B cell (primary cell): ENCODE results near the gene TF. TPM values are rescaled to one million over a fixed set of nuclear protein-coding genes. Genes with fewer than 3 reads are reported as not detected.

Experiments
- ATAC-seq: fragments of 200-7000 bp; cut with Tn5 transposase; one replicate; pipeline ENCODE4 v1.10.0; 2021; ENCODE audit warnings: low read depth, mild to moderate bottlenecking, moderate number of reproducible peaks, moderate library complexity
- CTCF ChIA-PET: fragments of 350-600 bp; sonication (Branson Sonifier 250); formaldehyde crosslinking; loops from one replicate; lab custom pipeline; 2021; ENCODE audit warnings: antibody characterized with exemption, inconsistent platforms; lab: Charles Lee
- POLR2A ChIA-PET: fragments of 350-600 bp; sonication (Branson Sonifier 250); formaldehyde crosslinking; loops from one replicate; lab custom pipeline; 2021; ENCODE audit warnings: antibody characterized with exemption; lab: Charles Lee
- DNase-seq: peaks from one replicate; pipeline ENCODE4 v3.0.0; 2013
- H2AFZ ChIP-seq: 2 replicates; pipeline ENCODE4 v1.6.1; 2012; ENCODE audit warnings: mild to moderate bottlenecking, low read depth, low read length; ENCODE audit not compliant: insufficient read depth, poor library complexity, severe bottlenecking
- H3K27ac ChIP-seq, 2 donors: 1 replicate in 1 of 2; 2 replicates in 1 of 2; pipeline ENCODE4 v1.5.1; 2012 to 2013; ENCODE audit warnings: low read length in 2 of 2, mild to moderate bottlenecking in 2 of 2, moderate library complexity in 1 of 2
- H3K27me3 ChIP-seq, 4 experiments: fragments of 200-600 bp in 1 of 4; sonication (generic) in 1 of 4; replicated peaks in 1 of 4; 1 replicate in 2 of 4; 2 replicates in 2 of 4; pipeline versions ENCODE4 v1.6.1 to v1.7.0; 2013 to 2016; ENCODE audit warnings: low read length in 3 of 4, mild to moderate bottlenecking in 2 of 4, mixed read lengths in 1 of 4, moderate library complexity in 1 of 4; ENCODE audit not compliant: insufficient read depth in 4 of 4, control insufficient read depth in 3 of 4; ENCODE audit errors: control extremely low read depth in 1 of 4
- H3K36me3 ChIP-seq, 2 experiments: replicated peaks in 1 of 2; 1 replicate in 1 of 2; 2 replicates in 1 of 2; pipeline versions ENCODE4 v1.6.1 to v1.7.1; 2013; ENCODE audit warnings: low read length in 1 of 2; ENCODE audit not compliant: insufficient read depth in 2 of 2, control insufficient read depth in 1 of 2; ENCODE audit errors: control extremely low read depth in 1 of 2, extremely low read depth in 1 of 2
- H3K4me1 ChIP-seq, 2 donors: fragments of 200-600 bp in 1 of 2; sonication (generic) in 1 of 2; 1 replicate in 1 of 2; 2 replicates in 1 of 2; pipeline versions ENCODE4 v1.5.1 to v1.6.1; 2013 to 2017; ENCODE audit warnings: low read length in 2 of 2; ENCODE audit not compliant: control insufficient read depth in 2 of 2, insufficient read depth in 2 of 2
- H3K4me2 ChIP-seq: replicated peaks from 2 replicates; pipeline ENCODE3; 2012; ENCODE audit warnings: mild to moderate bottlenecking, low read depth, low read length; ENCODE audit not compliant: poor library complexity, severe bottlenecking
- H3K4me3 ChIP-seq, 5 experiments: fragments of 200-600 bp in 1 of 5; sonication (generic) in 1 of 5; 1 replicate in 3 of 5; 2 replicates in 2 of 5; pipeline versions ENCODE4 v1.5.1 to v1.7.0; 2011 to 2016; ENCODE audit warnings: low read length in 4 of 5, mild to moderate bottlenecking in 4 of 5, low read depth in 2 of 5, control low read depth in 1 of 5, moderate library complexity in 1 of 5; ENCODE audit not compliant: insufficient read depth in 1 of 5; ENCODE audit errors: control extremely low read depth in 1 of 5, extremely low read depth in 1 of 5
- H3K79me2 ChIP-seq: fragments of 200-600 bp; sonication (generic); one replicate; pipeline ENCODE4 v1.6.0; 2016; ENCODE audit warnings: low read length; ENCODE audit not compliant: control insufficient read depth, insufficient read depth
- H3K9ac ChIP-seq: fragments of 200-600 bp; sonication (generic); 2 replicates; pipeline ENCODE4 v1.6.1; 2017; ENCODE audit warnings: mild to moderate bottlenecking, low read length, moderate library complexity
- H3K9me3 ChIP-seq, 3 donors: one replicate each; pipeline versions ENCODE4 v1.6.1 to v1.7.1; 2013; ENCODE audit warnings: low read length in 2 of 3; ENCODE audit not compliant: control insufficient read depth in 2 of 3, insufficient read depth in 1 of 3; ENCODE audit errors: control extremely low read depth in 1 of 3
- H4K20me1 ChIP-seq: 2 replicates; pipeline ENCODE4 v1.6.0; 2012; ENCODE audit warnings: mild to moderate bottlenecking, low read length; ENCODE audit not compliant: insufficient read depth, control insufficient read depth, poor library complexity, severe bottlenecking
- H3K27ac Mint-ChIP-seq: one replicate; pipeline ENCODE4 v1.8.0; 2021; ENCODE audit warnings: mixed read lengths
- H3K27me3 Mint-ChIP-seq: one replicate; pipeline ENCODE4 v1.8.0; 2021; ENCODE audit warnings: mixed read lengths
- H3K4me1 Mint-ChIP-seq: one replicate; pipeline ENCODE4 v1.8.0; 2021; ENCODE audit warnings: mixed read lengths
- H3K4me3 Mint-ChIP-seq: one replicate; pipeline ENCODE4 v1.8.0; 2021; ENCODE audit warnings: mixed read lengths
- H3K9me3 Mint-ChIP-seq: one replicate; pipeline ENCODE4 v1.8.0; 2022; ENCODE audit warnings: mixed read lengths; ENCODE audit not compliant: insufficient read depth
- EZH2 ChIP-seq: IDR thresholded peaks from 2 replicates; pipeline ENCODE4 v1.6.1; 2012; ENCODE audit warnings: borderline replicate concordance, low read depth, mild to moderate bottlenecking, moderate library complexity, low read length; ENCODE audit not compliant: insufficient read depth, poor library complexity, severe bottlenecking
- WGBS: methylation state at CpG from one replicate; pipeline ENCODE4 v1.1.5; 2013; ENCODE audit warnings: missing lambda C conversion rate; ENCODE audit not compliant: insufficient coverage; 5-methylcytosine and 5-hydroxymethylcytosine counted together
- intact Hi-C: fragments of 100-400 bp; cut with micrococcal nuclease; formaldehyde crosslinking; loops from one replicate; pipeline ENCODE4 v1.10.0; 2022
- polyA plus RNA-seq: library from polyadenylated mRNA; depleted of rRNA; stranded (reverse); fragments of >200 nt; gene quantifications from 2 replicates; pipeline ENCODE4 v1.2.3, GENCODE V29; 2012
- small RNA-seq: library from RNA; depleted of rRNA; stranded (forward); fragments of <200 nt; gene quantifications from one replicate; pipeline ENCODE3, GENCODE V24; 2012; ENCODE audit warnings: low replicate concordance, low read depth; ENCODE audit not compliant: insufficient read length
- total RNA-seq, 2 donors: library from RNA; stranded (reverse); fragments of 120-200 nt in 1 of 2; gene quantifications; 1 replicate in 1 of 2; 2 replicates in 1 of 2; pipeline versions ENCODE4 v1.2.3 to v1.2.4, GENCODE V29; 2013 to 2022
- TF ChIP-seq, protein P1 (sequence below): fragments of 200-600 bp; IDR thresholded peaks from one replicate; pipeline ENCODE4 v1.8.0; 2022; ENCODE audit warnings: antibody characterized with exemption, mild to moderate bottlenecking

The TF gene
- total and polyA plus RNA-seq, 2 donors (not counting 1 experiment from before 2014, with no cell fraction given), result 0.27 to 0.37 TPM

DNA sequence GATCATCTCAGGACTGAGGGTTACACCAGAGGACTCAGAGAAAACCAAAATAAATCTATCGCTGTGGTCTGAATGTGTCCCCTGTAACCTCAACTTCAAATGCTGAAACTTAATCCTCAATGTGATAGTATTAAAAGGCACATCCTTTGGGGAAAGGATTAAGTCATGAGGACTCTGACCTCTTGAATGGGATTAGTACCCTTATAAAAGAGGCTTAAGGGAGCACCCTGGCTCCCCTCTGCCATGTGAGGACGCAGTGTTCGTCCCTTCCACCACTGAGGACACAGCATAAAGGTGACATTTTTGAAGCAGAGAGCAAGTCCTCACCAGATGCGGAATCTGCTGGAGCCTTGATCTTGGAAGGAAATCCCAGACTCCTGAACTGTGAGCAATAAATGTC lies 98.9 kb downstream of the TF start:
- Mint-ChIP-seq H3K4me1 (no peaks in the 10 kb centered on the region), H3K9me3 (no peaks in the 10 kb centered on the region), H3K4me3 (no peak overlapping the region), H3K27ac (no peak overlapping the region), H3K27me3 (peaks cover 8% of the 10 kb centered on the region)
- CTCF ChIA-PET, result no interaction called here
- Histone ChIP-seq H3K4me2 (no peak overlapping the region), H3K36me3 (no peaks in the 10 kb centered on the region), H3K9ac (no peak overlapping the region), H4K20me1 (no peaks in the 10 kb centered on the region), H2AFZ (no peak overlapping the region), H3K4me3 (no peak overlapping the region), H3K27ac (no peak overlapping the region), H3K79me2 (no peaks in the 10 kb centered on the region), H3K9me3 (no peaks in the 10 kb centered on the region), H3K4me1 (no peaks in the 10 kb centered on the region), H3K27me3 (peaks cover 0 to 4% (median 0%) of the 10 kb centered on the region in 4 experiments)
- WGBS, result 91% methylated on average over 3 of the region's 4 CpGs
- ATAC-seq (no peak), DNase-seq (no peak)
- intact Hi-C loops, result no loop called here
- no peak for TF ChIP-seq EZH2
- TF ChIP-seq, protein P1, sequence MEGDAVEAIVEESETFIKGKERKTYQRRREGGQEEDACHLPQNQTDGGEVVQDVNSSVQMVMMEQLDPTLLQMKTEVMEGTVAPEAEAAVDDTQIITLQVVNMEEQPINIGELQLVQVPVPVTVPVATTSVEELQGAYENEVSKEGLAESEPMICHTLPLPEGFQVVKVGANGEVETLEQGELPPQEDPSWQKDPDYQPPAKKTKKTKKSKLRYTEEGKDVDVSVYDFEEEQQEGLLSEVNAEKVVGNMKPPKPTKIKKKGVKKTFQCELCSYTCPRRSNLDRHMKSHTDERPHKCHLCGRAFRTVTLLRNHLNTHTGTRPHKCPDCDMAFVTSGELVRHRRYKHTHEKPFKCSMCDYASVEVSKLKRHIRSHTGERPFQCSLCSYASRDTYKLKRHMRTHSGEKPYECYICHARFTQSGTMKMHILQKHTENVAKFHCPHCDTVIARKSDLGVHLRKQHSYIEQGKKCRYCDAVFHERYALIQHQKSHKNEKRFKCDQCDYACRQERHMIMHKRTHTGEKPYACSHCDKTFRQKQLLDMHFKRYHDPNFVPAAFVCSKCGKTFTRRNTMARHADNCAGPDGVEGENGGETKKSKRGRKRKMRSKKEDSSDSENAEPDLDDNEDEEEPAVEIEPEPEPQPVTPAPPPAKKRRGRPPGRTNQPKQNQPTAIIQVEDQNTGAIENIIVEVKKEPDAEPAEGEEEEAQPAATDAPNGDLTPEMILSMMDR, result no peak
- POLR2A ChIA-PET, result no interaction called here

Small RNAs within 50 kb of the gene (small RNA-seq; reads per million reads assigned to genes)
- not detected for gene RNA5SP140

Other genes starting within 250 kb of the TF start
- gene CDV3, start 172.7 kb upstream of the TF start, total RNA-seq, result 179 and 188 TPM in 2 replicates
- 39.8 and 71.8 TPM in 2 replicates for gene CDV3, start 172.7 kb upstream of the TF start, polyA plus RNA-seq
- gene TOPBP1, start 84.5 kb upstream of the TF start, total RNA-seq, result 47.7 and 53.7 TPM in 2 replicates
- 34.2 and 38.5 TPM in 2 replicates for gene TOPBP1, start 84.5 kb upstream of the TF start, polyA plus RNA-seq
- gene SRPRB, start 59.4 kb downstream of the TF start, total RNA-seq, result 28.8 and 29.7 TPM in 2 replicates
- gene SRPRB, start 59.4 kb downstream of the TF start, polyA plus RNA-seq, result 10.1 and 14.4 TPM in 2 replicates
- gene RAB6B, start 149.5 kb downstream of the TF start, total RNA-seq, result not detected in 2 replicates
- 0.04 TPM in 1 of 2 replicates, not detected in the other for gene RAB6B, start 149.5 kb downstream of the TF start, polyA plus RNA-seq